HG03108 (cell line): ENCODE results near the gene EPS8L1.
"Not testable (repeated sequence)": the region's sequence is repeated elsewhere in the genome, so short reads cannot be mapped to it uniquely, and the experiment has no call there.

Experiments used
- ATAC-seq: cut with Tn5 transposase; IDR thresholded peaks from one replicate; pipeline ENCODE4 v1.9.1; 2021; ENCODE audit warnings: moderate library complexity; ENCODE audit not compliant: unreplicated experiment

Gene EPS8L1

GRCh38 chr19:55075371-55075998 is at the start of gene EPS8L1:
Gene EPS8L1 (plus strand): TSS chr19:55075869. CDS start chr19:55076445, 576 bp downstream.
- no peak for ATAC-seq

GRCh38 chr19:55027140-55027471 is 48.6 kb upstream of the EPS8L1 start:
- not testable (repeated sequence) for ATAC-seq

DNA sequence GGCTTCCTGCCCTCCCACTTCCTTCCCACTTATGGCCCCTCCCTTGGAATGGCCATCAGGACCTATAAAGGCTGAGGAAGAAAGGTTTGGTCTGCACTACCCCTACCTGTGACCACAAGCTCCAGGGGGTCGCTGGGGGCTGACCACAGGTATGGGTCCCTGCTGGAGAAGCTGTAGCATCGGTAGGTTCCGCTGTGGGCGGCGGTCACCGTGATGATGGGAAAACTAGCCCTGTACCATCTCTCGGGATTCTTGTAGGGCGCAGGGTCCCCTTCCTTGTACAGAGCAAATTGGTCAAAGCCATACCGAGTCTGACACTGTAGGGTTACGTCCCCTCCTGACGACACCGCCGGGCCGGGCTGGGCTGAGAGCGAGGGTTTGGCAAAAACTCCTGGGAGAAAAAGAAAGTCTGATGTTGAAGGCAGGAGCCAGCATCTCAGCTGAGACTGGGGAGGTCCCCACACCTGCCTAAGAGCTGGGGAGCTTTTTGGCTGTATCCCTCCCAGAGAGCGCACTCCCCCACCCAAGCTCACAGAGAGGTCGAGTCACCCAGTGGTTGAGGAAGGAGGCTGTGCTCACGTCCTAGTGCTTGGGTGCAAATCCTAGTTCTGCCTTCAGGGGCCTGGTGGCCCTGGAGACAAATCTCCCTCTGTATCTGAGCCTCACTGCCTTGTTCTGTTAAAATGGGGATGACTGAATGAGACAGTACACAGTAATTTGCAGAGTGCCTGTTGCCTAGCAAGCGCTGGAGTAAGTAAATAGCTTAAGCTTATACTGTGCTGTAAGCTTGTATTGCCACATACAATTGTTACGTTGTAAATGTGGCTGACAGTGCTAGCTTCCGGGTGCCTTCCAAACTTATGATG is 48.0 kb upstream of the EPS8L1 start:
- ATAC-seq, result no peak

DNA sequence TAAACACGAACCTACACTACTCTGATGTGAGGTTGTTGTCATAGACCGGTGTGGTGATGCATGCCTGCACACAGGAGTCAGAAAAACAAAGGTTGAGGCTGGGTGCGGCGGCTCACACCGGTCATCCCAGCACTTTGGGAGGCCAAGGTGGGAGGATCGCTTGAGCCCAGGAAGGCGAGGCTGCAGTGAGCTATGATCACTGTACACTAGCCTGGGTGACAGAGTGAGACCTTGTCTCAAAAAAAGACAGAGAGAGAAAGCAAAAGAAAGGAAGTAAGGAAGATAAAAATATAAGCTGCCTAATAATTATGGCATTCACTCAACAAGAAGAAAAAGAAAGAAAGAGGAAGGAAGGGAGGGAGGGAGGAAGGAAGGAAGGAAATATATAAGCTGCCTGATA is 46.9 kb upstream of the EPS8L1 start:
- no peak for ATAC-seq

DNA sequence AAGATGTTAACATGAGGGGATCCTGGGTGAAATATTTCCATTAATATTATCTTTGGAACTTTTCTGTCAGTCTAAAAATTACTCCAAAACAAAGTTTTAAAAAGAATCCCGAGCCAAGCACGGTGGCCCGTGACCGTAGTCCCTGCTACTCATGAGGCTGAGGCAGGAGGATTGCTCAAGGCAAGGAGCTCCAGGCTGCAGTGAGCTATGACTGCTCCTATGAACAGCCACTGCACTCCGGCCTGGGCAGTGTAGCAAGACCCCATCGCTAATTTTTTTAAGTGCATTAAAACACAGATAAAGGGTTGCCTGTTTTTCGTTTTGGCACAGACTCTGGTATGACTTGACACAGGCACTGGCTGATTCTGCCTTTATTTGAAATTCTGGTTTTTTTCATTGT is 44.5 kb upstream of the EPS8L1 start:
- ATAC-seq, result no peak

DNA sequence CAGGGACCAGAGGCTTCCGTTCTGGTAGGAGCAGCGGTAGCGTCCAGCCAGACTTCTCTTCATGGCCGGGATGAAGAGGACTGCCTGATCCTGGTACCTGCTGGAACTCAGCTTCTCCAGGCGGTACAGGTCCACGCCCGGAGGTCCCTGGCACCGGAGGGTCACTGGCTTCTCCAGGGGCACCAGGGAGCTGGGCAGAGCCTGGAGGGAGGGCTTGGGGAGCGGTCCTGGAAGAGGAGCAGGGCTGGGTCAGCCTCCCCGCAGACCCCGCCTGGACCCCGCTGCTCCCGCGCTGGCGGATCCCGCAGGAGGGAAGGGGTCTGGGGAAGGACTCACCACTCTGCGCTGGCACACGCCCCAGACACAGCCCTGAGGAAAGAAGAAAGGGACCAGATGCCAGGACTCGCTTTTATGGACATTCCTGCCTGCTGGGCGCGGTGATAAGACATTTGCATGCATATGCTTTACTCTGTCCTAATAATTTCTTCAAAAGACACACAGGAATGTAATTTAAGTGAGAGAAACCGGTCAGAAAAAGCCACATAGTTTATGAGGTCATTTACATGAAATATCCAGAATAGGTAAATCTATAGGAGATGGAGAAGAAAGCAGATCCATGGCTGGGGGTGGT is 43.4 kb upstream of the EPS8L1 start:
- no peak for ATAC-seq

GRCh38 chr19:55032976-55033643 is 42.6 kb upstream of the EPS8L1 start:
- ATAC-seq, result not testable (repeated sequence)

DNA sequence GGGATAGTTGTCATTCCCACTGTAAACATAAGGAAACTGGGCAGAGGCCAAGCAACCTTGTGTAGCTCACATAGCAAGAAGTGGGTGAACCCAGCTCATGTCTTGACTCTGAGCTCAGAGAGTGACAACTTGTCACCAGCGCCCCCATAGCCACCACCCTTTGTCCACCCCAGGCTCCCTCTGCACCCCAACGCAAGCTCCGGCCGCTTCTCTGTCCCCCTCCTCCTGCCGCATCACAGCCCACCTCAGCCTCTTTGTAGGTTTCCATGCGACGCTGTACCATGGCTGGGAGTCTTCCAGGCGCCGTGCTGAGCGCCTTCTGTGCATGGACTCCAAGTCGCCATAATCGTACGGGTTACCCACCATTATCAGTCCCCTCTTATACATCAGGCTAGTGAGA is 40.9 kb upstream of the EPS8L1 start:
- ATAC-seq, result no peak

DNA sequence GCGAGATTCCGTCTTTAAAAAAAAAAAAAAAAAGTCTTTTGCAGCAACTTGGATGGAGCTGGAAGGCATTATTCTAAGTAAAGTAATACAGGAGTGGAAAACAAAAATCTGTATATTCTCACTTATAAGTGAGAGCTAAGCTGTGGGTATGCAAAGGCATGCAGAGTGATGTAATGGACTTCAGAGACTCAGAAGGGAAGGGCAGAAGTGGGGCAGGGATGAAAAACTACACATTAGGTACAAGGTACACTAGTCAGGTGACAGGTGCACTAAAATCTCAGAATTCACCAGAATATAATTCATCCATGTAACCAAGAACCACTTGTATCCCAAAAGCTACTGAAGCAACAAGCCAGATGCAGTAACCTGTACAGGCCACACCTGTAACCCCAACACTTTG is 39.6 kb upstream of the EPS8L1 start:
- no peak for ATAC-seq

- ATAC-seq, result not testable (repeated sequence)
These were observed 38.1 kb upstream of the EPS8L1 start for GRCh38 chr19:55037603-55038002.

GRCh38 chr19:55040654-55041053 is 35.0 kb upstream of the EPS8L1 start:
- ATAC-seq, result not testable (repeated sequence)

DNA sequence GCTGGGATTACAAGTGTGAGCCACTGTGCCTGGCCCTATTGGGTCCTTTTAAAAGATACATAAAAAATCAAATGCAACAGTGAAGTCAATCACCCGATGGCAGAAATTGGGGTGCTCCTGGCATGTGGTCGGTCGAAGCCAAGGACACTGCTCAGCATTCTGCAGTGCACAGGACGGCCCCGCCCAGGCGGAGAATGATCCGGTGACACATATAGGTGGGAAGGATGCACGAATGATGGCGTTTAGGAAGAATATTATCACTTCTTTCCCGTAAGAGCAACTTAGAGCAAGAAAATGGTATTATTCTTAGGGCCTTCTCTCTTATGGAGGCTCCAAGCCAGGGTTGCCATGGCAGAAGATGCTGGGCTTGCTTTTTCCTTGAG is 34.4 kb upstream of the EPS8L1 start:
- no peak for ATAC-seq

DNA sequence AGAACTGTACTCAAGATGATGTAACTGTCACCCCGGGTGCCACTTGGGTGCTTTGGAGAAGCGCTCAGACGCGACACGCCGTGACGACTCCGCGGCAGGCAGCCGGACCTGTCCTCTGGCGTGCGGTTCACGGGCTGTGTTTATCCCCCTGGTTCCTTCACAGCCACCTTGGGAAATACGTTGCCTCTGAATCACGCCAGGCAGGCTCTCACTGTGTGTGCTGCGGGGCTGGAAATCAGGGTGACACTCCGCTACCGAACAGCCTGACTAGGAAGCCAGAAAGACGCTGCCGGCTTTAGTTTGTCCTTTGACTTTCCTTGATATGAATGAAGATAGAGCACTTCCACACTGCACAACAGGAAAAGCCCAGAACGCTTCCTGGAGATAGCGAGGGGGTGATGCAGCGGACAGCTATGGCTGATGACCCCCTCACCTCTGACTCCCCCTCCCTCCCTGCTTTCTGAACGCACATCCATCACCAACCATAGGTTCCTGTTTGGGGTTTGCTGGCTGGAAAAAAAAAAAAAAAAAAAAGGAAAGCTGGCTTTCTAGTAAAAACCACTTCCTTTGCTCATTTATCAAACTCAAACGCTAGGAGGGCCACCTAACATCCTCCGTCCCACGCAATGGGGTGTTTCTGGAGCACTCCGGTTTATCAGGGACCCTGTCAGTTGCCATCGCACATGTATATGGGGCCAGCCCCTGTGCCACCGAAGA is 33.9 kb upstream of the EPS8L1 start:
- no peak for ATAC-seq

- ATAC-seq, result no peak
These were observed 33.4 kb upstream of the EPS8L1 start for GRCh38 chr19:55042344-55042678.

DNA sequence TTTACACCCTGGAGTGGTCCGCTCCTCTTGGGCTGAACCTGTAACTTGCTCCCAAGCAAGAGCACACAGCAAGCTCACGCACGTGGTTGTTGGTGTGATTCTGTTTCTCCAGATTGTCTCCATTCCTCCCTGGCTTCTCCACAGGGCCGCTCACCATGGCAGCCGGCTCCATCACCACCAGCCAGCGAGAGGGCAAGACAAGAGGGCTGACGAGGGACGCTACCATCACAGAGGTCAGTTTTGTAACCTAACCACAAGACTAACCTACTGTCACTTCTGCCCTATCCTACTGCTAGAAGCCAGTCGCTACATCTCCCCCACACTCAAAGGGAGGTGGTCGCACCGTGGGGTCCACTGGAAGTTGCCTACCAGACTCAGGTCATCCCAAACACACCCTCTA is 33.0 kb upstream of the EPS8L1 start:
- ATAC-seq, result no peak

DNA sequence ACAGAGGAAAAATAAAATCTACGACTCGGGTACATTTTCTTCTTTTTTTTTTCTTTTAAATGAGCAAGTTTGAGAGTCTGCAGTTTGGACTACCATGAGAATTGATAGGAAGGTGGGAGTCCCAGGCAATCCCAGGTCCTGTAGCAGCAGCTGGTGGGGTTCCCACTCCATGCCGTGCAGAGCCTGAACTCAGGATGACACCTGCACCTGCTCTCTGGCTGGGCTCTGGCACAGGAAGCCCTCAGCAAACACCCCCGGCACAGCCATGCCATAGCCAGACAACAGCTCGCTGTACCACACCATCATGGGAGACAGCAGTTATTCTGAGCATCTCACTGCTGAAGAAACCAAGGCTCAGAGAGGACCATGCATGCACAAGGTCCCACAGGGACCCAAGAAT is 31.4 kb upstream of the EPS8L1 start:
- ATAC-seq, result no peak

GRCh38 chr19:55044771-55045716 is 30.6 kb upstream of the EPS8L1 start:
- no peak for ATAC-seq

GRCh38 chr19:55046975-55047622 is 28.6 kb upstream of the EPS8L1 start:
- ATAC-seq, result no peak

DNA sequence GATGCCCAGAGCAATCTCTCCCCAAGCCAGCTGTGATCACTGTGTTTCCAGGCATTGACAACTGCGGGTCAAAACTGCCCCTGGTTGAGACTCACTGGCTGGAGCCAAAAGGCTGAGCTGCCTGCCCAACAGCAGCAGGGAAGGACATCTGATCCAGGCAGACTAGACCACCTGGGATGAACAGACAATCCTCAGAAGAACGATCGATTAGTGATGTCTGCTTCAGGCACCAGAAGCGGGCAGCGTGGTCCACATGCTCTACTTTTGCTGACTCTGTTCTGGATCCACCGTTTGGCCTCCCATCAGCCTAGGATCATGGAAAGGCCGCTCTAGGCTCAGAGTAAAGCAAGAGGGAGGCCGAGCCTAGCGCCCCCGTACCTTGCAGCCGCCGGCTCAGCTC is 27.7 kb upstream of the EPS8L1 start:
- no peak for ATAC-seq
